WTC11 (cell line): ENCODE results near the gene NOP9. TPM values are rescaled to one million over a fixed set of nuclear protein-coding genes. Genes with fewer than 3 reads are reported as not detected.

Experiments
- ATAC-seq: fragments of 200-7000 bp; cut with Tn5 transposase; 2 replicates; pipeline ENCODE4 v1.10.0; 2021; ENCODE audit warnings: mild to moderate bottlenecking, moderate library complexity
- CTCF ChIA-PET: fragments of 300-600 bp; sonication (Branson Sonifier 250); formaldehyde crosslinking; loops from one replicate; lab custom pipeline; 2021; ENCODE audit warnings: antibody characterized with exemption; lab: Charles Lee
- POLR2A ChIA-PET: fragments of 350-600 bp; sonication (Branson Sonifier 250); formaldehyde crosslinking; loops from one replicate; lab custom pipeline; 2021; ENCODE audit warnings: antibody characterized with exemption; lab: Charles Lee
- DNase-seq: peaks from one replicate; pipeline ENCODE4 v3.0.0; 2021; ENCODE audit warnings: low spot score
- H3K27ac Mint-ChIP-seq: 2 replicates; pipeline ENCODE4 v1.8.0; 2021; ENCODE audit warnings: mixed read lengths
- H3K27me3 Mint-ChIP-seq: 2 replicates; pipeline ENCODE4 v1.8.0; 2021; ENCODE audit warnings: low read depth, mild to moderate bottlenecking, moderate library complexity, mixed read lengths
- H3K36me3 Mint-ChIP-seq: 2 replicates; pipeline ENCODE4 v1.8.0; 2021; ENCODE audit warnings: mixed read lengths
- H3K4me1 Mint-ChIP-seq: 2 replicates; pipeline ENCODE4 v1.8.0; 2022; ENCODE audit warnings: mixed read lengths
- H3K4me3 Mint-ChIP-seq: 2 replicates; pipeline ENCODE4 v1.8.0; 2021; ENCODE audit warnings: mild to moderate bottlenecking, moderate library complexity, mixed read lengths
- H3K9me3 Mint-ChIP-seq: 2 replicates; pipeline ENCODE4 v1.8.0; 2021; ENCODE audit warnings: mixed read lengths
- ATF1 ChIP-seq: sonication (generic); formaldehyde crosslinking; IDR thresholded peaks from 2 replicates; pipeline ENCODE4 v1.8.1; 2023; ENCODE audit warnings: mild to moderate bottlenecking, moderate library complexity, missing genetic modification reagents
- CREM ChIP-seq: sonication (generic); formaldehyde crosslinking; IDR thresholded peaks from 2 replicates; pipeline ENCODE4 v1.8.1; 2022; ENCODE audit warnings: mild to moderate bottlenecking, missing genetic modification reagents, moderate library complexity
- CTCF ChIP-seq: fragments of 200-600 bp; IDR thresholded peaks from 2 replicates; pipeline ENCODE4 v1.8.0; 2022; ENCODE audit warnings: antibody characterized with exemption
- ELF4 ChIP-seq: sonication (generic); formaldehyde crosslinking; IDR thresholded peaks from 2 replicates; pipeline ENCODE4 v1.8.1; 2022; ENCODE audit warnings: low read depth, mild to moderate bottlenecking, moderate library complexity, missing genetic modification reagents
- ERG ChIP-seq: fragments of 250-450 bp; sonication (Bioruptor Pico); IDR thresholded peaks from 2 replicates; pipeline ENCODE4 v1.8.0; 2021; ENCODE audit warnings: mild to moderate bottlenecking
- ETV6 ChIP-seq: sonication (generic); formaldehyde crosslinking; IDR thresholded peaks from 2 replicates; pipeline ENCODE4 v1.8.1; 2022; ENCODE audit warnings: mild to moderate bottlenecking, missing genetic modification reagents
- GABPB1 ChIP-seq: sonication (generic); formaldehyde crosslinking; IDR thresholded peaks from 2 replicates; pipeline ENCODE4 v1.8.1; 2023; ENCODE audit warnings: mild to moderate bottlenecking, missing genetic modification reagents
- HMGA2 ChIP-seq: fragments of 250-450 bp; sonication (Bioruptor Pico); IDR thresholded peaks from 2 replicates; pipeline ENCODE4 v1.4.0; 2021; ENCODE audit warnings: mild to moderate bottlenecking, moderate library complexity
- JUN ChIP-seq: sonication (generic); formaldehyde crosslinking; IDR thresholded peaks from 2 replicates; pipeline ENCODE4 v1.8.0; 2023; ENCODE audit warnings: mild to moderate bottlenecking, missing genetic modification reagents
- KAT7 ChIP-seq: sonication (generic); formaldehyde crosslinking; IDR thresholded peaks from 2 replicates; pipeline ENCODE4 v1.8.1; 2023; ENCODE audit warnings: missing genetic modification reagents, mild to moderate bottlenecking, borderline replicate concordance
- PRRX2 ChIP-seq: fragments of 250-450 bp; sonication (Bioruptor Pico); IDR thresholded peaks from 2 replicates; pipeline ENCODE4 v1.8.0; 2021; ENCODE audit warnings: mild to moderate bottlenecking
- SMAD4 ChIP-seq: sonication (generic); formaldehyde crosslinking; IDR thresholded peaks from 2 replicates; pipeline ENCODE4 v1.8.0; 2022; ENCODE audit warnings: mild to moderate bottlenecking, missing genetic modification reagents
- TP53 ChIP-seq: sonication (generic); formaldehyde crosslinking; IDR thresholded peaks from 2 replicates; pipeline ENCODE4 v1.8.1; 2023; ENCODE audit warnings: mild to moderate bottlenecking, missing genetic modification reagents
- USF1 ChIP-seq: sonication (generic); formaldehyde crosslinking; IDR thresholded peaks from 2 replicates; pipeline ENCODE4 v1.8.0; 2022; ENCODE audit warnings: mild to moderate bottlenecking, missing genetic modification reagents
- ZBTB21 ChIP-seq: sonication (generic); formaldehyde crosslinking; IDR thresholded peaks from 2 replicates; pipeline ENCODE4 v1.8.1; 2023; ENCODE audit warnings: mild to moderate bottlenecking, missing genetic modification reagents, borderline replicate concordance
- ZNF138 ChIP-seq: sonication (generic); formaldehyde crosslinking; conservative IDR thresholded peaks from 2 replicates; pipeline ENCODE4 v1.8.1; 2022; ENCODE audit warnings: mild to moderate bottlenecking, moderate library complexity, missing genetic modification reagents
- ZNF232 ChIP-seq: sonication (generic); formaldehyde crosslinking; IDR thresholded peaks from 2 replicates; pipeline ENCODE4 v1.8.0; 2022; ENCODE audit warnings: mild to moderate bottlenecking, missing genetic modification reagents
- ZNF263 ChIP-seq: sonication (generic); formaldehyde crosslinking; IDR thresholded peaks from 2 replicates; pipeline ENCODE4 v1.8.1; 2022; ENCODE audit warnings: low read depth, mild to moderate bottlenecking, moderate library complexity, missing genetic modification reagents
- ZNF396 ChIP-seq: fragments of 250-450 bp; sonication (Bioruptor Pico); IDR thresholded peaks from 2 replicates; pipeline ENCODE4 v1.8.0; 2021; ENCODE audit warnings: mild to moderate bottlenecking, moderate library complexity, borderline replicate concordance
- ZNF512 ChIP-seq: sonication (generic); formaldehyde crosslinking; IDR thresholded peaks from 2 replicates; pipeline ENCODE4 v1.8.1; 2022; ENCODE audit warnings: missing genetic modification reagents, borderline replicate concordance
- total RNA-seq: library from RNA; stranded (reverse); gene quantifications from 3 replicates; pipeline ENCODE4 v1.2.3, GENCODE V29; 2021

NOP9 gene
- total RNA-seq, 1 experiment from 2014 or later: 44.4 TPM

GRCh38 chr14:24309538-24310264 lies 10.1 kb downstream of the NOP9 start, which contains the start of gene LTB4R2 (continued):
- TF ChIP-seq ZNF396 (CRISPR knock-in tag) (no peak), JUN (no peak), TP53 (CRISPR knock-in tag) (no peak), ELF4 (CRISPR knock-in tag) (no peak), ZBTB21 (CRISPR knock-in tag) (no peak), KAT7 (CRISPR knock-in tag) (no peak)

- ATAC-seq (no peak), DNase-seq (no peak)
- no peak overlapping the region for H3K27ac Mint-ChIP-seq
- H3K9me3 Mint-ChIP-seq: no peaks in the 10 kb centered on the region
- peaks cover 37% of the 10 kb centered on the region for H3K27me3 Mint-ChIP-seq
- peaks cover 19% of the 10 kb centered on the region for H3K36me3 Mint-ChIP-seq
- TF ChIP-seq CTCF: no peak
- TF ChIP-seq ETV6: no peak
- TF ChIP-seq ZNF232 (CRISPR knock-in tag): no peak
- TF ChIP-seq SMAD4: no peak
- TF ChIP-seq ZNF138: no peak
- TF ChIP-seq USF1 (CRISPR knock-in tag): no peak
- TF ChIP-seq HMGA2 (CRISPR knock-in tag): no peak
- TF ChIP-seq ERG: no peak
- no peak for TF ChIP-seq GABPB1 (CRISPR knock-in tag)
- POLR2A ChIA-PET: interaction anchor here (0.9 to 2.0 kb wide), 3 partner anchors 10 to 68 kb away, joined by 3 to 8 read pairs (median 8); partner anchors contain the start of genes DHRS1, NOP9 and TINF2
- CTCF ChIA-PET: interaction anchor here (0.8 to 6.8 kb wide), 14 partner anchors 10 to 132 kb away, joined by 3 to 97 read pairs (median 10); partner anchors contain the start of genes ADCY4, CBLN3, DHRS1 and KHNYN
- H3K4me1 Mint-ChIP-seq: peaks cover 15% of the 10 kb centered on the region
- H3K4me3 Mint-ChIP-seq: peak overlapping the region; percentile 41
Measured at GRCh38 chr14:24310265-24310645, 10.6 kb downstream of the NOP9 start.

GRCh38 chr14:24310646-24311604 lies 11.3 kb downstream of the NOP9 start, which contains the start of gene LTB4R:
LTB4R (plus strand) TSS chr14:24311502; CDS start chr14:24315652, 4,150 bp downstream.
- ChIA-PET CTCF (interaction anchor here (0.5 to 6.8 kb wide), 17 partner anchors 11 to 196 kb away, joined by 3 to 97 read pairs (median 7); partner anchors contain the start of genes ADCY4, CBLN3, DCAF11 and DHRS1), POLR2A (interaction anchor here (0.9 to 2.0 kb wide), 3 partner anchors 11 to 68 kb away, joined by 3 to 8 read pairs (median 8); partner anchors contain the start of genes DHRS1, NOP9 and TINF2)
- ATAC-seq (peak; percentile 68), DNase-seq (peak; percentile 78)
- TF ChIP-seq ZNF512 (CRISPR knock-in tag): no peak
- TF ChIP-seq ATF1 (CRISPR knock-in tag): no peak
- no peak for TF ChIP-seq ZNF263 (CRISPR knock-in tag)
- TF ChIP-seq PRRX2: no peak
- no peak for TF ChIP-seq SMAD4
- TF ChIP-seq ELF4 (CRISPR knock-in tag): no peak
- TF ChIP-seq ZNF396 (CRISPR knock-in tag): no peak
- no peak for TF ChIP-seq CREM (CRISPR knock-in tag)
- Mint-ChIP-seq H3K27me3 (peaks cover 44% of the 10 kb centered on the region), H3K4me3 (peak within 1 kb of the TSS; percentile 47), H3K36me3 (peaks cover 12% of the 10 kb centered on the region), H3K4me1 (peaks cover 15% of the 10 kb centered on the region), H3K27ac (no peak within 1 kb of the TSS), H3K9me3 (no peaks in the 10 kb centered on the region)
